ENCODE results near the gene SLC5A5. TPM values are rescaled to one million over a fixed set of nuclear protein-coding genes. Genes with fewer than 3 reads are reported as not detected.

Gene SLC5A5
- polyA plus RNA-seq, 1 of the 3 experiments (the other 2 are of a cell fraction), result 0.02 TPM

DNA sequence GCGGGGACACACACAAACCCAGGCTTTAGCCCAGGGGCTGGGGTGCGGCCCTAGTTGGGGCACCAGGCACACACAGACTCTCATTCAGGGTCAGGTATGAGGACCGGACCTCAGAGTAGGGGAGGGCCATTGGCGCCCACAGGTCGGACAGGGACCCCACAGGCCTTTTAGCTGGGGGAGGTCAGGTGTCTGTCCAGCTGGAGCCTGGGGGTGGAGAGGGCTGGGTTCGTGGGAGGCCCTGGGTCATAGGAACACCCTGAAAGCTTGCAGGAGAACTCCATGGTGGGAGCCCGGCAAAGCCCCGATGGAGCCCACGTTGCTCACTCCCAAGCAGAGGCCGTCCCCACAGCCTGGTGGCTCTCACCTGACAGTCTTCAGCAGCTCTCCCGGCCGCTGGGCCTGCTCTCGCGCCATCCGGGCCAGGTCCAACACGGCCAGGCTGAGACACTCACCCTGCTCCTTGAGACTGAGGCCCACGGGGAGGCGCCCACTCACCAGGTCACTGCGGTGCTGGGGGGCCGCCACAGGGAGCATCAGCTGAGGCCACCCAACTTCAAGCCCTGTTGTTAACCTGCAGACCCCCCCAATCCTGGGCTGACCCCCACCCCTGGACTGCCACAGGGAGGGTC lies 29.0 kb upstream of the SLC5A5 start:
- Histone ChIP-seq H3K36me3 (replicated peaks in 1 of 2; ENCODE audit: control insufficient read depth in 1 of 2, insufficient read depth in 2 of 2, low read length in 1 of 2) (no peaks in the 10 kb centered on the region), H3K9me2 (no peaks in the 10 kb centered on the region), H2AFZ (ENCODE audit: low read depth) (no peak overlapping the region; the same call in 1 of the 2 replicates), H3K79me2 (ENCODE audit: insufficient read depth) (no peaks in the 10 kb centered on the region), H3K4me1 (ENCODE audit: control insufficient read depth in 1 of 2, insufficient read depth in 2 of 2, low read depth in 1 of 2, low read length in 1 of 2) (peaks cover 0 to 14% of the 10 kb centered on the region in 2 experiments; a peak in 1 of 4 replicates), H3K4me3 (ENCODE audit: low read depth in 2 of 2, low read length in 1 of 2) (peak overlapping the region; percentile 45 to 50), H3K4me2 (peak overlapping the region; percentile 80), H3K27me3 (ENCODE audit: insufficient read depth) (no peaks in the 10 kb centered on the region), H3K9me3 (no peaks in the 10 kb centered on the region), H3K9ac (peak overlapping the region; percentile 37), H3F3A (replicated peaks; ENCODE audit: insufficient read depth) (no peaks in the 10 kb centered on the region), H3K27ac (ENCODE audit: low read depth in 2 of 2, low read length in 1 of 2) (peak overlapping the region in 1 of 2 experiments; percentile 19; a peak in 1 of 4 replicates), H4K20me1 (ENCODE audit: insufficient read depth) (no peaks in the 10 kb centered on the region)
- no peak for TF ChIP-seq NRF1 (IDR thresholded peaks at IDR 0.05; ENCODE audit: low read depth, low read length)
- no peak for TF ChIP-seq RFX5 (IDR thresholded peaks at IDR 0.05; ENCODE audit: low read length)
- 80% methylated on average over 8 of the region's 20 CpGs for WGBS (ENCODE audit: low lambda C conversion rate)
- POLR2A ChIA-PET, result interaction anchor here (0.6 to 3.1 kb wide), 3 partner anchors 12 to 270 kb away, joined by 3 to 14 read pairs (median 5); partner anchors contain the start of gene RPL18A
- no peak for DNase-seq
- CTCF ChIA-PET, result interaction anchor here (0.6 to 2.8 kb wide), 9 partner anchors 9 to 426 kb away, joined by 3 to 20 read pairs (median 3); partner anchors contain the start of genes CCDC124 and RPL18A

- H3K4me2 ChIP-seq, result 0 out of 2 replicates have a peak overlapping the region, but pooled peaks have one; percentile 80
- H3K9ac ChIP-seq, result no peak overlapping the region
- H3K36me3 ChIP-seq (replicated peaks in 1 of 2; ENCODE audit: control insufficient read depth in 1 of 2, insufficient read depth in 2 of 2, low read length in 1 of 2), result no peaks in the 10 kb centered on the region
- ChIA-PET CTCF (interaction anchor here (0.6 to 2.8 kb wide), 8 partner anchors 8 to 426 kb away, joined by 3 to 20 read pairs (median 3); partner anchors contain the start of genes CCDC124 and RPL18A), POLR2A (interaction anchor here (3.1 kb wide), 1 partner anchor 16 kb away, joined by 14 read pairs; the partner anchor contains the start of gene RPL18A)
- WGBS (ENCODE audit: low lambda C conversion rate), result 93% methylated on average over 3 of the region's 9 CpGs
- no peak overlapping the region for H3K27ac ChIP-seq (ENCODE audit: low read depth in 2 of 2, low read length in 1 of 2)
- no peaks in the 10 kb centered on the region for H3K9me3 ChIP-seq
- no peak overlapping the region for H2AFZ ChIP-seq (ENCODE audit: low read depth)
- H3K4me1 ChIP-seq (ENCODE audit: control insufficient read depth in 1 of 2, insufficient read depth in 2 of 2, low read depth in 1 of 2, low read length in 1 of 2), result peaks cover 0 to 14% of the 10 kb centered on the region in 2 experiments; a peak in 1 of 4 replicates
- H3F3A ChIP-seq (replicated peaks; ENCODE audit: insufficient read depth), result no peaks in the 10 kb centered on the region
- no peaks in the 10 kb centered on the region for H3K27me3 ChIP-seq (ENCODE audit: insufficient read depth)
- H3K9me2 ChIP-seq, result no peaks in the 10 kb centered on the region
- H3K79me2 ChIP-seq (ENCODE audit: insufficient read depth), result no peaks in the 10 kb centered on the region
- no peak overlapping the region; a peak in 1 of 4 replicates for H3K4me3 ChIP-seq (ENCODE audit: low read depth in 2 of 2, low read length in 1 of 2)
- no peaks in the 10 kb centered on the region for H4K20me1 ChIP-seq (ENCODE audit: insufficient read depth)
- TF ChIP-seq USF1 (IDR thresholded peaks at IDR 0.05; ENCODE audit: borderline replicate concordance, low read depth) (no peak), EZH2phosphoT487 (IDR thresholded peaks at IDR 0.05; ENCODE audit: borderline replicate concordance, low read depth) (no peak), FOXM1 (IDR thresholded peaks at IDR 0.05; ENCODE audit: low read depth) (no peak), USF2 (IDR thresholded peaks at IDR 0.05; ENCODE audit: borderline replicate concordance, low read depth, low read length) (no peak), SIN3A (IDR thresholded peaks at IDR 0.05; ENCODE audit: borderline replicate concordance, low read depth, low read length) (no peak), RFX5 (IDR thresholded peaks at IDR 0.05; ENCODE audit: low read length) (no peak), RAD21 (IDR thresholded peaks at IDR 0.05; ENCODE audit: low read length) (no peak), MXI1 (IDR thresholded peaks at IDR 0.05; ENCODE audit: low read depth, low read length) (no peak), GABPA (IDR thresholded peaks at IDR 0.05; ENCODE audit: low read depth) (no peak), ELF1 (IDR thresholded peaks at IDR 0.05) (no peak), CTCF (IDR thresholded peaks at IDR 0.05) (no peak), RXRA (IDR thresholded peaks at IDR 0.05; ENCODE audit: borderline replicate concordance, low read depth) (no peak), POLR2AphosphoS5 (IDR thresholded peaks at IDR 0.05; ENCODE audit: low read depth, low read length) (no peak), GATA2 (CRISPR knock-in tag; IDR thresholded peaks at IDR 0.05) (no peak)
- TF ChIP-seq, protein P1, sequence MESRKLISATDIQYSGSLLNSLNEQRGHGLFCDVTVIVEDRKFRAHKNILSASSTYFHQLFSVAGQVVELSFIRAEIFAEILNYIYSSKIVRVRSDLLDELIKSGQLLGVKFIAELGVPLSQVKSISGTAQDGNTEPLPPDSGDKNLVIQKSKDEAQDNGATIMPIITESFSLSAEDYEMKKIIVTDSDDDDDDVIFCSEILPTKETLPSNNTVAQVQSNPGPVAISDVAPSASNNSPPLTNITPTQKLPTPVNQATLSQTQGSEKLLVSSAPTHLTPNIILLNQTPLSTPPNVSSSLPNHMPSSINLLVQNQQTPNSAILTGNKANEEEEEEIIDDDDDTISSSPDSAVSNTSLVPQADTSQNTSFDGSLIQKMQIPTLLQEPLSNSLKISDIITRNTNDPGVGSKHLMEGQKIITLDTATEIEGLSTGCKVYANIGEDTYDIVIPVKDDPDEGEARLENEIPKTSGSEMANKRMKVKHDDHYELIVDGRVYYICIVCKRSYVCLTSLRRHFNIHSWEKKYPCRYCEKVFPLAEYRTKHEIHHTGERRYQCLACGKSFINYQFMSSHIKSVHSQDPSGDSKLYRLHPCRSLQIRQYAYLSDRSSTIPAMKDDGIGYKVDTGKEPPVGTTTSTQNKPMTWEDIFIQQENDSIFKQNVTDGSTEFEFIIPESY (IDR thresholded peaks at IDR 0.05; ENCODE audit: borderline replicate concordance, low read depth), result no peak
- TF ChIP-seq, protein P2, sequence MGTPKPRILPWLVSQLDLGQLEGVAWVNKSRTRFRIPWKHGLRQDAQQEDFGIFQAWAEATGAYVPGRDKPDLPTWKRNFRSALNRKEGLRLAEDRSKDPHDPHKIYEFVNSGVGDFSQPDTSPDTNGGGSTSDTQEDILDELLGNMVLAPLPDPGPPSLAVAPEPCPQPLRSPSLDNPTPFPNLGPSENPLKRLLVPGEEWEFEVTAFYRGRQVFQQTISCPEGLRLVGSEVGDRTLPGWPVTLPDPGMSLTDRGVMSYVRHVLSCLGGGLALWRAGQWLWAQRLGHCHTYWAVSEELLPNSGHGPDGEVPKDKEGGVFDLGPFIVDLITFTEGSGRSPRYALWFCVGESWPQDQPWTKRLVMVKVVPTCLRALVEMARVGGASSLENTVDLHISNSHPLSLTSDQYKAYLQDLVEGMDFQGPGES (IDR thresholded peaks at IDR 0.05; ENCODE audit: low read depth, low read length), result no peak
- no peak for DNase-seq
Observed at GRCh38 chr19:17843292-17843827, 28.4 kb upstream of the SLC5A5 start.
